HG02870 (cell line): Measurements from ENCODE around the gene NCOA4.
A peak's percentile ranks its signal among the peaks of the same experiment; 100 is the strongest.
"Not testable (repeated sequence)": the region's sequence is repeated elsewhere in the genome, so short reads cannot be mapped to it uniquely, and the experiment has no call there.

Experiments used
- ATAC-seq: cut with Tn5 transposase; IDR thresholded peaks from one replicate; pipeline ENCODE4 v1.9.1; 2021; ENCODE audit warnings: mild to moderate bottlenecking, moderate library complexity; ENCODE audit not compliant: unreplicated experiment

NCOA4 gene

DNA sequence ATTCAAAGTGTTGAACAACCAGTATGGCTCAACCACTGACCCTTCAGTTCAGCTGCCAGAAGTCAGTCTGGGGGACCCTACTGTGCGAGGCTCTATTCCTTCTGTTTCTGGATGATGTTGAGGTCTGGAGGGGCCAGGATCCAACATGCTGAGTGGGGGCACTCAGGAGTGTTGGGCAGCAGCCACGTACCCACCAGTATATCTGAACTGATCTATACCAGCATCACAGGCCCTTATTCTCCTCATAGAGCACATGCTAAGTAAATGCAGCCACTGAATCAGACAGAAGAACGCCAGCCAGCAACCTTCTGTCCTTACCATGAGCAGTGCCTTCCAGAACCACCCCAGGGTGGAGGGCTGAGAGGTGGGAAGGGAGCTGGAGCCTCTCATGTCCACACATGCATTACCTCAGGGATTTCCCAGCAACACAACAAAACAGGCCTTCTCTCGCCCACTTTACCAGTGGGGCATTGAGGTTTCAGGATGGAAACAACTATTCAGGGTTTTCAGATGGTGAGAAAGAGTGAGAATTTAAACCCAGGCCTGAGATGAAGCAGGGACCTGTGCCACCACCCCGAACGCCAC, 22.5 kb upstream of the NCOA4 start:
- no peak for ATAC-seq

DNA sequence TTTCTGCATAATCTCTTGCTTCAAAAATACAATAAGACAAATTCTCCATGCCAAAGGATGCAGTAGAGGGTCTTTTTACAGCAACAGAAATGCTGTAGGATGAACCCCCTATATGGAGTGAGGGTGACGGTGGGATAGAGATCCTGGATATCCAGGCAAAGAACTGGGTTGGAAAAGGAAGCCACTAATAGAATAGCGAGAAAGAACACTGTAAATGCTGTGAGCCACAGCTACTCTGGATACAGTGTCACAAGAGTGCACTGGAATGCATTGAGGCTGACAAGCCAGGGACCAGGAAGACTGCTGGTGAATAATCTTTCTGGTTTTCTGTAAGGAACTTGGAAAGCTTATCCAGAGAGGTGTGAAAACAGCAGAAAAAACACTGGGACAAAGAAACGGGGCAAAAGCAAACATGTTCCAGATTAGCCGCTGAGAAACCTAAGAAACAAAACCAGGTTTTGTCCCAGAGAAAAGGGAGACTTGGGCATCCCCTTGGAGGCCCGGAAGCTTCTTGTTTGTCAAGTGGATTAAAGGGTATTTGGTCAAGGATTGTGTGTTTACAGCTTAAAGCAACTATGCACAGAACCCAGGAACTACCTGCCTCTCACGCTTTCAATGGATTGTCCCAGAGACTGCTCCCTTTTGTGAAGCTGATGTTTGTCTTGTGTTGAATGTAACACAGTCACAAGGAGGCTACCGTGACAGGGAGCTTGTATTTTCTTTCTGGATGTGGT, 21.8 kb upstream of the NCOA4 start:
- ATAC-seq, result no peak

DNA sequence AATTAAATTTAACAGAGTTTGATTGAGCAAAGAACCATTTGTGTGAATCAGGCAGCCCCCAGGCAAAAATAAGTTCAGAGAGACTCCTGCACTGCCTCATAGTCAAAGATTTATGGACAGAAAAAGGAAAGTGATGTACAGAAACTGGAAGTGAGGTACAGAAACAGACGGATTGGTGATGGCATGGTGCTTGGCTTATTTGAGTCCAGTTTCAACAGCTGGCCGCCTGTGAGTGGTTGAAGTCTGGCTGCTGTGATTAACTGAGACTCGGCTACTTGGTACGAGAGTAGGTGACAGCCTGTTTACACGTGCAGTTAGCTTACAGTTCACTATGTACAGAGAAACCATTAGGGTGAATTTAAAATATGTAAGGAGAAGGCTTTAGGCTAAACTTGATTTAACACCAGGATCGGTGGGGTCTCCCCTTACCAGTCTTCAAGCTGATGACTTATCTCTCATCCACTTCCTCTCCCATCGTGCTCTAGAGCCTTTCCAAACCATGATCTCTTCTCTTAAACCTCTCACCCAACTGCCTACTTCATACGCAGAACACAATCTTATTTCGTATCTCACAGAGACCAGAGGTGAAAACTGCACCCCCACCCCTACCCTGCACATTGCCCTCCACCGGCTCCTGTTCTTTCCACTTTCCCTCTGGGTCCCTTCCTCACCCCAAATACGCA, 20.7 kb upstream of the NCOA4 start:
- ATAC-seq, result no peak

DNA sequence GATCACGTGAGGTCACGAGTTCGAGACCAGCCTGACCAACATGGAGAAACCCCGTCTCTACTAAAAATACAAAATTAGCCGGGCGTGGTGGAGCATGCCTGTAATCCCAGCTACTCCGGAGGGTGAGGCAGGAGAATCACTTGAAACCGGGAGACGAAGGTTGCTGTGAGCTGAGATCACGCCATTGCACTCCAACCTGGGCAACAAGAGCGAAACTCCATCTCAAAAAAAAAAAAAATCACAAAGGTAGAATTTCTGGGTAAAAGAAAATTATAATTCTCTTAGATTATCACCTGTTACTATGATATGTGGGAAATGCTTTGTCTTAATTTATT, 19.0 kb upstream of the NCOA4 start:
- not testable (repeated sequence) for ATAC-seq

DNA sequence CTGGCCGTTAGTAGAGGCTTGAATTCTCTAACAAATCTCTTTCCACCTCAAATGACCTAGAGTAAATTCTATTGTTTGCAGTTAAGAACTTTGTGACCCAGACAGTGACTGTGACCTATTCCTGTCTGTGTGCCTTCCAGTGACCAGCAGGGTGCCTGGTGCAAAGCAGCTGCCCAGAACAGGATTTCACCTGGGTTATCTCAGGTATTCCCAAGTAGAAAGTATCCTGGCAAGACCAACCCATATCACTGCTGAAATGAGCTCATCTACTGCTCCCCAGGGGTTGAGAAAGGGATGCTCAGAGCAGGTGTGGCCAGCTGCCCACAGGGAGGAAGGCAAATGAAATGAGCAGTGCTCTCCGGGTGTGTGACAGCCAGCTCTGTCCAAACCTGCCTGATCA, 17.7 kb upstream of the NCOA4 start:
- no peak for ATAC-seq

DNA sequence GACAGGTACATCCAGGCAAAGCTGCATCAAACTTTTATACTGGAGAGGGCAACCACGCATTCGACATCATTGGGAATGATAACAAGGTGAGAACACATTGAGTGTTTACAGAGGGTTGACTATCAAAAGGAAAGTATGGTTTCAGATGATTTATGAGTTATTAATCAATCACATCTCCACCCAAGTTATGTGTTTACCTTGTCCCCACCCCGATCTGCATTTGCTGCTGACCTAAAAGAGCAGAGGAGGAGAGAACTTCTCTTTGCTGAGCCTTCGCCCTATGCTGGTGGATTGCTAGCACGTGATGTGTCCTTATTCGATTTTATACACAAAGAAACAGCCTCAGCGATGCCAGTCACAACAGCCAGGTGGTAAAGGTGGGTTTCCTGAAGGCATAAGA, 15.8 kb upstream of the NCOA4 start, which contains the start of gene MSMB:
Gene MSMB (minus strand): TSS at position 9 of the 400 bp plus-strand sequence. CDS start 32 bp downstream, outside the sequence.
- ATAC-seq, result no peak

DNA sequence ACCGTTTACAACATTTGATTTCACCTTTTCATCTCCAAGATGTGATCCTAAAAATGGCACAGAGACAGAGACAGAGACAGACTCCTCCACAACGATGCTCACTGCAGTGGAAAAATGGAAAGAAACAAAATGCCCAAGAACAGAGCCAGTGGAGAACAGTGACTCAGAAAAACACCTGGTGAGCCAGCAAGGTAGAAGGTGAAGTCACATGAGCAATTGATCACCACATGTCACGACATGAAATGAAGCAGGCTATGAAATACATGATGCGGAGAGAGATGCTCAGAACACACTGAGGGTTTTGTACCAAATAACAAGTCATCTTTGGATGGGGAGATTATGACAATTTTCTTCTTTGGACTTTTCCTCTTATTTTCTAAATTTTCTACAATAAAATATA, 12.1 kb upstream of the NCOA4 start:
- no peak for ATAC-seq

DNA sequence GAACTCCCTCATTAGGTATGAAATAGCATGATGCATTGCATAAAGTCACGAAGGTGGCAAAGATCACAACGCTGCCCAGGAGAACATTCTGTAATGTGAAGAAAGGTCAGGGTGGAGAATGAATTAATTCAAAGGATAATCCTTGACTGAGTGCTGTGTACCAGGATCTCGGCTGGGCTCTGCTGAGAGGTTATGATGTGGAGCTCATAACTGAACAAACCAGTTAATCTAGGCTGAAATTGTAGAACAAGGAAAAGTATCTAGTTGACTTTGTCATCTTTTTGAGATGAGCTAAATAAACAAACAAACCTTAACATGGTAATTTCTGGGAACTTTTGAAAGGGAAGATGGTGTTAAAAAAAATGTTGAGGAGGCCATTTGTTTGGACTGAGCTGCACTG, 9.6 kb upstream of the NCOA4 start:
- no peak for ATAC-seq

DNA sequence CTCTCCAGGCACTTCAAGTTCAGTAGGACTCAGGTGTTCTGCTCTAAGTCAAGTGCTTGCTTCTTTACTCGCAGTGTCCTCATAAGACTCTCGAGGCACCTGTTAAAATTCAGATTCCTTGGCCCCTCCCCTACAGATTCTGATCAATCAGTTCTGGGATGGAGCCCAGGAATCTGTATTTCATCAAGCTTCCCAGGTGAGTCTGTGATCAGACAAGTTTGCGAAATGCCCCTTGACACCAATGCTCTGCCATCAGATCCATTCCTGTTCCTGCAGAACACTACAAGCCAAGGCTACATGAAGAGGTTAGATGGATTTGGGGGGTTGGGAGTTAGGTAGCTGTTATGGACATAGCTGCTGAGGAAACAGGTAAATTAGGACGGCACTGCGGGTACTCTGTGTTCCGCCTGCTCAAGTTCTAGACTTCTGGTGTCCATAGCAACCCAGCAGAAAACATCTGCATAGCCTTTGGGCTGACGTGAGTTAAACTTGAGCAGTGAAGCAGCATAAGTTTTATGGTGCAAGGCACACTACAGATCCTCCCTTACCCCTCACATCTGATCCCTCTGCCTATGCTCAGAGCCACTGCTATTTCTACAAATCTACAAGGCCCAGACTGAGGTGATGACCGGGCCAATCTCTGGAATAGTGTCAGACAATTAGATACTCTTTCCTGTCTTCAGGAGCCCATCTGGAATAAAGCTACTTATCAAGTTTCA, 6.8 kb upstream of the NCOA4 start:
- no peak for ATAC-seq

DNA sequence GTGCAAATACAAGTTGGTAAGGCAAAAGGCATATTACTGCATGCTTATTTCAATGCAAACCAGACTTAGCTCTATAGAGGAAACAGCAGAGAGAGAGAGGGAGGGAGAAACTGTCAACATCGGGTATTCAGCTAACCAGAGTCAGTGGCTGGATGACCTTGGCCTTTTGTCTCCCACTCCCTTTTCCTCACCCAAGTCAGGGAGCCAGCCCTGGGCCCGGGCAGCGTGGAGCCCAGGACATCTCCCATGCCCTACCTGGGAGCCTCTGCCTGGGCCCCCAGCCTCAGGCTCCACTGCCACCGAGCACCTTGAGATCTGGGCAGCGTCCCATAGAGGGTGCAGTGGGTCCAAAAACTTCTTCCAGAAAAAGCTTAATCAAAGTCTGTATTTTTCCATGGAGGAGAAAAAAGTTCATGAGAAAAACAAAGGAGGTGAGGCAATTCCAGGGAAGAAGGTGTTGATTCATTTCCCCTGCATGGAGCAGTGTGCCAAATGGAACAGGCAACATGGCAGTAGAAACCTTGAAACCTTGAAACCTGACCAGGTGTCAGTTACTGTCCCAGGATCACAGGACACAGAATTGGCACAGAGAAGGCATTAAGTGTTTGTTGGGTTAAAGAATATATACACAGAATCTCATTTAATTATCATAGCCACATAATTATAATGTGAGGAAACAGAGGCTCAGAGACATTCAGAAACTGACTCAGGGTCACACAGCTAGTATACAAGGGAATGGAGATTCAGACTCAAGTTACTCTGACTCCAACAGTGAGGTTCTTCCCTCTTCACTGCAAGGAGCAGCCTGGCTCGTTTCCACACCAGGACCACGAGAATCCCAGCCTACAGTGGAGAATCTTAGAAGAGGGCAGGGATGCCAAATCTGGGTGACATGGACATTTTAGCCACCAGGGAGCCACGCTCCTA, 5.8 kb upstream of the NCOA4 start:
- no peak for ATAC-seq

DNA sequence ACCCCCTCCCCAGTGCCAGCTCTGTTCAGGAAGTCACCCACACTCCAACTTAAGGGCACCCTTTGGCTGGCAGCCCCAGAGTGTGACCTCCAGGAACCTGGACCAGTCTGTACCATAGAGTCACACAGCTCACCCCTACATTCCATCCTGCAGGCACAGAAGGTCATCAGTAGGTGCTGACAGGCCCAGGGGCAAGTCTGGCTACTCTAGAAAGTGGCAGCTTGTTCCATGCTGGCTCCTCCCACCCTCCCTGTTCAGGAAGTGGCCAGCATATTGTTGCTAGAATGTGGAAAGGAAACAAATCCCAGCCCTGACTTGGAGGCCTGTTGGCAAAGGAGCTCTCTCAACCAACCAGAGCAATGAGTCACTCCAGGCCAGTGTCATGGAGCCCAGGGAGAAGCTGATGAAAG, 3.2 kb upstream of the NCOA4 start:
- no peak for ATAC-seq

DNA sequence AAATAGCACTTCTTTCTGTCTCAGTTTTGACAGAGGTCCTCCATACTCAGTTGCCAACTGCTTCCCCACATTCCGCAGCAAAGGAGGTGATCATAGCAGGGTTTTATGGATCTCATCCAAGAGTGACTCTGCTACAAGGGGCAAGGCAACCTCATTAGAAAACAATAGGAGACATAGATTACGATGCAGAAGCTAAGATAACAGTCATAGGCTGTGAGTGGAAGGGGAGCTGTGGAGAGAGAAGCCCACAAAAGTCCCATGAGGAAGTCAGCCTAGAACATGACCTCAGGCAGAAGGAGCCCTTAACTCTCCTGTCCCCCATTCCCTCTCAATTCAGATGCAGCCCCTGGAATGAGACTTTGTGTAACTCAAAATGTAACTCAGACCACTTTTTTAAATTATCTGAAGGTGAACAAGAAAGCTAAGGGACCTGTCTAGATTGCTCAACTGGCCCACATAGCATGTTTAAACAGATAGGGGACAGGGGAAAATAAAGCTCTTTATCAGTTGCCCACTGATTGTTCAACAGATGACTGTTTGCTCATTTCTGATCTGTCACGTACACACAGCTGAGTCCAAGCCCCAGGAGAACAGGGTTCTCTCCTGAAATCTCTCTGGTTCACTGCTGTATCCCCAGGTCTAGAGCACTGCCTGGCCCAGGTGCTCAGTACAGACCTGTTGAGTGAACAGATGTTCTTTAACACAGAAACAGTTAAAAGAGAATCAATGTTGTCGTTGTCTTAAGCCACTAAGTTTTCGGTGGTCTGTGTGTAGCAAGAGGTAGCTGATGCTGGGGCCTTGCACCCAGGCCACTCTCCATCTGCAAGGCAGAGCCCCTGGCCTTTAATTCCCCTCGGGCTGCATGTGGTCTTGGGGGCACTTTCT, 1.5 kb upstream of the NCOA4 start:
- ATAC-seq, result no peak

DNA sequence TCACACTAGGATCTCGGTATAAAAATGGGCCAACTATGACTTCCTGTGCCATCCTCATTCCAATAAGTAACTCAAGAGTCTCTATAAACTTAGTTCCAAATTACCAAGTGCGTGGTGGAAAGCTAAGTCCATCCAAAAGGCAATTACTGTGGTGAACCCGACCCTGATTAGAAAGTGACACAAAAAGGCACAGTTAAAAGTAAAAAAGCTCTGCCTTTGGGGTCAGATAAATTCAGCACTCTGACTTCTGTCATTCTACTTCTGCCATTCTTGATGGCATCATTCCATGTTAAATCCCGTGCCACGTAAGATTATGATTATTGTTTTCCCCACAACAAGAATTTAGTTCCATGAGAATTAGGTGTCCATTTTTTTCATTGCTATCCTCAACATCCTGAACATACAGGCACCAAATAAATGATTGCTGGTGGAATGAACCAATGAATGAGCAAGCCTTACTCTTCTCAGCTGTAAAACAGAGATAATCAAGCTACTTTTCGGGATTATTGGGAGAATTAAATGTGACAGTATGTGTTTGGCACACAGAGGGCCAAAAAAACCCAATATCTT, 877 bp downstream of the NCOA4 start:
- ATAC-seq, result no peak

DNA sequence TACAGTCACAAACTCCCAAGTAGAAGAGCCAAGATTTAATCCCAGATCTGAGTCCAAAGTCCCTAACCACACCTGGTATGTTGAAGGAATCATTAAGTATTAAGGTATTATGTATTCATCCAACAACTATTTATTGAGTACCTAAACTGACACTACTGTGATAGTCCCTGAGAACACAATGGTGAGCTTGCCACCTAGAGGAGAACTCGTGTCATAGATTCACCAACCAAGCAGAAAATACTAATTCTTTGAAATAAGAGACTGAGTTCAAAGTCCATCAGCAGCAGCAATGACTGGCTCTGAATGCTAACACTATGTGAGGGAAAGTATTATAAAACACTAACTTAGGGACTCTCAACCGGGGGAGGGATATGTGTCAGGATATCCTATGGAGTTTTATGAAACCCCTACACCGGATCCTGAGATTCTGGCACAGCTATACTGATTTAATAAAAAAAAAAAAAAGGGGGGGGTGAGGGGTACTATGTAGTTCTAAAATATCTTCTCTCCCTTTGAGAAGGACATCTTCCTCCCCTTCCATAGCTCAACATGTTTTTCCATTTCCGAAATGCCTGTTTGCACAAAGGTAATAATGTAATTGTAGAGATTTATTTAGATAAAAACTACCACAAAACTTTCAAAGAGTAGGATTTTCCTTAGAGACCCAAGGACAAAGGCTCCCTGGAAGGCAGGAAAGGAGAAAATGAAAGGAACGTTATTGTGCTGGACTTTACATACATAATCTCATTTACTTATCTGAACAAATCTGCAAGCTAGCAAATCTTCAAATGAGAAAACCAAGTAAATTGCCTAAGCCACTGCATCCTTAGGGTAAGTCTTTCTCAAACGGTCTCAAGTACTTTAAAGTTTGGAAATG, 1.6 kb downstream of the NCOA4 start:
- no peak for ATAC-seq

DNA sequence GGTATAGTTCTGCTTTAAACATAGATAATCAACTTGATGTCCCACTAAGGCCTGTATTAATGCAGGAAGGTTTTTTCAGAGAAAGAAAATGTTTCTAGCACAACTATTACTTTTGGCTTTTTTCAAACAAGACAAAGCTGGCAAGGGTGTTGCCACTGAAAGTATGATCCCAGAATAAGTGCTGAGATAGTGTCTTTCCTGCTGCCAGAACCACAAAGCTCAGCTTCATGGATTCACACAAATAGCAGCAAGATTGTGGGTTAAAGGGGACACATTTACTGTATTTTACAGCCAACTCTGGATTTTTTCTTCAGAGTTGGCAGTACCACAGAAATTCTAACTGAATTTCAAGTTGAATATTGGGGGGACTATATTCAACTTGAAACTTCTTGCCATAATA, 4.3 kb downstream of the NCOA4 start:
- no peak for ATAC-seq

DNA sequence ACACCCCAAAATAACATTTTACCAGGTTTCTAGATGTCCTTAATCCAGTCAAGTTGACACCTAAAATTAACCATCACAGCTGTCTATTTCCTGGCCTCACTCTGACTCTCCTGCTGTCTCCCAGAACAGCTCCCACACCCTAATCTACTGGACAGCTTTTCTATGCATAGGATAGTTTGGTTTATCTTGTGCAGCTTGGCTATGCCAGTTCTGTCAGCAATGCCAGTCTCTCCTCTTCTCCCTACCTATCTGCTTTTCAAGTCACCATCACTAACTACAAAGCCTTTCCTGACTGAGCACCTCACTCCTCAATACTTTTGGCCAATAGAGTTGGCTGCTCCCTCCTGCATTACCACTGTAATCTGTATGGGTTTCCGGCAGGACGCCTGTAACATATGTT, 5.0 kb downstream of the NCOA4 start:
- no peak for ATAC-seq

DNA sequence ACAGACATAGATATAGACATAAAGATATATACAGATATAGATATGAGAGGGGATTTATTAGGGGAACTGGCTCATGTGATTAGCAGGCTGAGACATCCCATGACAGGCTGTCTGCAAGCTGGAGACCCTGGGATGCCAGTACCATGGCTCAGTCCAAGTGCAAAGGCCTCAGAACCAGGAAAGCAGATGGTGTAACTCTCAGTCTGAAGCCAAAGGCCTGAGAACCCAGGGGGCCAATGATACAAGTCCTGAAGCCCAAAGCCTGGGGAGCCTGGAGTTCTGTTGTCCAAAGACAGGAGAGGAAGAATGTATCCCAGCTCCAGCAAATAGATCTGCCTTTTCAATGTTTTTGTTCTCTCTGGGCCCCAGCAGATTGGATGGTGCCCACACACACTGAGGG, 5.5 kb downstream of the NCOA4 start:
- ATAC-seq, result no peak

DNA sequence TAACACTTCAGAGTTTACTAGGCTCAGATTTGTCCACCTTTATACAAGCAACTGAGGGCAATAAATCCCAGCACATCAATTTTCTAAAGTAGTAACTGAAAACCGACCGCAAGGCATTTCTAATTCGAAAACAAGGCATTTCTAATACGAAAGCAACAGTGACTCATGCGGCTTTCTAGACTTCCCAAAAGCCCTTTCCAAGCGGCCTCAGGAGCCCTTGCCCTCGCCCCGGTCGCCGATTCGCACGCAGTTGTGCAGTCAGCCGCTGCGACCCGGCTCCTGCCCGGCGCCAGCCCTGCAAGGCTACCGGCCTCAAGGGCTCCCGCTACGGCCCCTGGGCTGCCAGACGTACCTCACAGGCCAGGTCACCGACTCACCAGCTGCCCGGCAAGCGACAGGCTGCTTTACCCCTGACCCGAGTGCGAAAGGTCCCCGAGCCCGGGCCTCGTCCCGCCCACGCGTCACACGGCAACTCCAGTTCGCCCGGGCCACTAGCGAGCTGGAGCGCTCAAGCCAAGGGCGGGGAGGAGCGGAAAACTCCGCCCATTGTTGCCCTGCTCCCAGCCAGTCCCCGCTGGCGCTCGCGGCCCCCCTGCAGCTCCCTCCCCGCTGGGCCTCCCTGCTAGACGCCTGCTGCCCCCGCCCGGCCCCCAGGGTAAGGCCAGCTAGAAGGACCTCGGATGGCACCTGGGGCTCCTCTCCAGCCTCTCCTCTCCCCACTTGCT, 7.3 kb downstream of the NCOA4 start:
- peak; percentile 84 for ATAC-seq
